ENCODE data around the gene FCGR3A.
"Not testable (repeated sequence)": the region's sequence is repeated elsewhere in the genome, so short reads cannot be mapped to it uniquely, and the experiment has no call there.

The FCGR3A gene

GRCh38 chr1:161529463-161530104 lies 20.0 kb downstream of the FCGR3A start:
- DNase-seq: not testable (repeated sequence)

GRCh38 chr1:161528550-161528949 lies 21.1 kb downstream of the FCGR3A start:
- DNase-seq: not testable (repeated sequence)

- not testable (repeated sequence) for DNase-seq
Measured at GRCh38 chr1:161525918-161526317, 23.7 kb downstream of the FCGR3A start.

- not testable (repeated sequence) for DNase-seq
Measured at GRCh38 chr1:161525321-161525720, 24.3 kb downstream of the FCGR3A start.

GRCh38 chr1:161524742-161525291 lies 24.8 kb downstream of the FCGR3A start:
- DNase-seq: peak; percentile 20

- DNase-seq: peak; percentile 76
Measured at GRCh38 chr1:161523817-161524741, 25.5 kb downstream of the FCGR3A start, which contains the start of gene HSPA6. Gene HSPA6, plus strand, starts transcription at chr1:161524540. Its CDS starts 119 bp downstream, at chr1:161524659.

GRCh38 chr1:161523041-161523816 lies 26.4 kb downstream of the FCGR3A start:
- not testable (repeated sequence) for DNase-seq

- DNase-seq: not testable (repeated sequence)
Measured at GRCh38 chr1:161513953-161514352, 35.7 kb downstream of the FCGR3A start.

GRCh38 chr1:161513448-161513780 lies 36.2 kb downstream of the FCGR3A start:
- DNase-seq: not testable (repeated sequence)

- not testable (repeated sequence) for DNase-seq
Measured at GRCh38 chr1:161512636-161513447, 36.8 kb downstream of the FCGR3A start.

- no peak for DNase-seq
Measured at GRCh38 chr1:161511756-161512060, 37.9 kb downstream of the FCGR3A start.

- DNase-seq: no peak
Measured at GRCh38 chr1:161511018-161511755, 38.4 kb downstream of the FCGR3A start.

GRCh38 chr1:161510477-161510876 lies 39.1 kb downstream of the FCGR3A start:
- DNase-seq: no peak

- no peak for DNase-seq
Measured at GRCh38 chr1:161506336-161507223, 43.0 kb downstream of the FCGR3A start.

GRCh38 chr1:161505686-161506085 lies 43.9 kb downstream of the FCGR3A start:
- DNase-seq: no peak

GRCh38 chr1:161503394-161503748 lies 46.2 kb downstream of the FCGR3A start:
- no peak for DNase-seq

GRCh38 chr1:161502641-161503393 lies 46.8 kb downstream of the FCGR3A start:
- no peak for DNase-seq

GRCh38 chr1:161502181-161502580 lies 47.4 kb downstream of the FCGR3A start:
- no peak for DNase-seq

- DNase-seq: no peak
Measured at GRCh38 chr1:161501234-161501633, 48.4 kb downstream of the FCGR3A start.
